GM21515 (cell line): Measurements from ENCODE around the gene MAML1.

Source experiments
- ATAC-seq: cut with Tn5 transposase; IDR thresholded peaks from one replicate; pipeline ENCODE4 v1.9.1; 2021; ENCODE audit not compliant: unreplicated experiment

The MAML1 gene

DNA sequence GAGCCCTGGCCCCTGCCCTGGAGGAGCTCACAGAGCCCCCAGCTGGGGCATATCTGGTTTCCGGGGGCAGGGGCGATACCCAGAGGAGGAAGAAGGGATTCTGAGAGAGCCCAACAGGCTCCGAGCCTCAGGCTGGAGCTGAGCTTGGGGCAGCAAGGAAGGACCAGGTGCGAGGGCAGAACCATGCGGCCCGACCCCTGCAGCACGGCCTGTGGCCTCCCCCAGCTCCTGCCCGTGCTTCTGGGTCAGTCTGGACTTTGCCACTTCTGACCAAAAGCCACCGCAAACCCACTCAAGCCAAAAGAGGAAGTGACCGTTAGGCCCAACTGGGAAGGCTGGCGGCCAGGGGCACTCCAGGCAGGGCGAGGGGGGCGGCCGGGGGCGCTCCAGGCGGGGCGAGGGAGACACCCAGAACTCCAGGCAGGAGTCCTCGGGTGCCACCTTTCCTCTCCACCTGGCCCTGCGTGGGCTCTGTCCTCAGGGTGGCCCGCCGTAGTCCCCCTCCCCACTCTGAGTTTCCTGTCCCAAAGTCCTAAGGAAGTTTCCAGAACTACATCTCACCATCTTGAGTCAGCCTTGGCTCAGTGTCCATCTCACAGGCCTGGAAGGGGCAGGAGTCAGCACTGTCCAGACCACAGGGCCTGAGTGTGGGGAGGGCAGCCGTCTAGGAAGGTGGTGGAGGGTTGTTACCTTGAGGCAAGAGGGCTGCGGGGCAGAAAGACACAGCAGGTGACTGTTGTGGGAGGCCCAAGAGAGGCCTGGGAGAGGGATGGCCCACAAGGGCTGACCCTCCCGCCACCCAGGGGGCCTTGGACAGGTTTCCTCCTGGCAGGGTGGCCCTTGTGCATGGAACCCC lies 60.2 kb downstream of the MAML1 start:
- no peak for ATAC-seq

DNA sequence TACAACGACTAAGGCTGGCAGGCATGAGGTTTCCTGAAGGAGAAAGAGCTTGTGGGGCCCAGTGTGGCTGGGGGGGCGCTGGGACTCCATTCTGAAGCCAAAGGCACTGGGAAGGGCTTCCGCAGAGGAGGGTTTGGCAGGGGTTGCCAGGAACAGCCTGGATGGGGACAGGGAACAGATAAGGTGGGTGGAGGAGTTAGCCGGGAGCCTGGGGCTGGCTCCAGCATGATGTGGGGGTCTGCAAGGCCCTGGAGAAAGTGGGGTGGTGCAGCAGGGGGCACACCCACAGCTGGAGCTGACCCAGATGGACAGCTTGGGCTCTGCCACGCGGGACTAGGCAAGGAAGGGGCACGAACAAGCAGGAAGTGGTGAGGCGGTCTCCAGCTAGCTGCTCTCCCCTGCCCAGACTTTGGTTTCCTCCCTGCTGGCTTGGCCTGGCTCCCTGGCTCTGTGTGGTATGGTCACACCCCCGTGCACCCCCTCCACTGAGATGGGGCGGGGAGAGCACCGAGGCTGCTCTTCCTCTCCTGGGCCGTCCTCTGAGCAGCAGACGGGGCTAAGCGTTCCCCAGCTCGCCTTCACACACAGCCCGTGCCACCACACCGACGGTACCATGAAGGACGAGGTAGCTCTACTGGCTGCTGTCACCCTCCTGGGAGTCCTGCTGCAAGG lies 61.0 kb downstream of the MAML1 start, which contains the start of gene LTC4S:
Gene LTC4S (plus strand): TSS at position 519 of the 672 bp plus-strand sequence. CDS start 95 bp downstream, at position 614.
- no peak for ATAC-seq

DNA sequence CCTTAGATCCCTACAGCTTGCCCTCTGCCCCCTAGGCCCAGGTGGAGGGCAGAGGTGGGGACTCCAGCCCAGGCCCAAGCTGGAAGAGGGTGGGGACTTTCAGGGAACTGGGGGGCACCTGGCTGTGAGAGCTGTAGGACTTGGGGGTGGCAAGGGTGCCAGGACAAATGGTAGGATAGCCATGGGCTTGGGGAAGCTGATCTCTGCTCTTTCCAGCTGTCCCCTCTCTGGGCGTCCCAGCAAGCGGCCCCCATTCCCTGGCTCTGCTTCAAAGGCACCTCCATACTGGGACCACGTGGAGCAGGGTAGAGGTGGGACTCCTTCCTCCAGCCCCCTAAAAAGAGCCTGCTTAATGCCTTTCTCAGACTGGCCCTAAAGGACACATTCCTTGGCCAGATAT lies 61.5 kb downstream of the MAML1 start:
- ATAC-seq = no peak

DNA sequence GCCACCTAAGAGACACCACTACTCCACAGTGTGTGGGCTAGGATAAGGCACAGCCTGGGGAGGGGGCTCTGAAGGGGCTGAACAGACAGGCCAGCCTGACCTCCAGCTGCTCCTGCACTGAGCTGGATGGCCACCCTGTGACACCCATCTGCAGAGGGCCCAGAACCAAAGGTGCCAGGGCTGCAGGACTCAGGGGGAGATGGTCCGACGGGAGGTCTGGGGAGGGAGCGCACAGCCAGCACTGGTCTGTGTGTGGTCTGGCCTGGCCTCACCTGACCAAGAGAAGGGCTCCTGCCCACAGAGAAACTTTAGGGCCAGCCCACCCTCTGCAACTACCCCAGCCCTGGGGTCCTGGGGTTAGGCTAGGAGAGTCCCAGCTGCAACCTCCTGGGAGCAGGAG lies 62.0 kb downstream of the MAML1 start:
- no peak for ATAC-seq

DNA sequence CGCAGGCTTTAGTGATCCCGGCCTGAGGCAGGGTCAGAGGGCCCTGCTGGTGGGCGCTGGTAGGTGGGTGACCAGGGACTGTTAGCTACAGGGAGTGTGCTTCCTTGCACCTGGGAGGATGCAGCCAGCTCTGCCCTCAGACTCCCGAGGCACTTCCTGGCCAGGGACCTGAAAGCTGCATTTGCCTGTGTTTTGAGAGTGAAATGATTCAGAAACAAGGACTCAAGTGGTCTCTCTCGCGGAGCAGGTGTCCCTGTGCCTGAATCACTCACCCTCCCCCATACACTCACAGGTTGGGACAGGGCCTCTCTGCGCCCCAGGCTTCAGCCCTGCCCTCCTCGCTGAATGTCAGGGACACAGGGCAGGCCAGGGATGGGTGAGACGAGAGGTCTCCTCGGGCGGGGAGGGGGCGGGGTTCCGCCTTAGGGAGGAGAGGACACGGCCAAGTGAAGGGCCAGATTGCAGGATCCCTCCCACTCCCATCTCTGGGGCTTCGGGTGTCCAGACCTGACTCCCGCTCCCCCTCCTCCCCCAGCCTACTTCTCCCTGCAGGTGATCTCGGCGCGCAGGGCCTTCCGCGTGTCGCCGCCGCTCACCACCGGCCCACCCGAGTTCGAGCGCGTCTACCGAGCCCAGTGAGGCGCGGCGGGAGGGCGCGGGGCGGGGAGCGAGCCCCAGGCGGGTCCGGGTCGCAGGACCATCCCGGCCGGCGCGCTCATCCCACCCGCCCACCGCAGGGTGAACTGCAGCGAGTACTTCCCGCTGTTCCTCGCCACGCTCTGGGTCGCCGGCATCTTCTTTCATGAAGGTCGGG lies 62.6 kb downstream of the MAML1 start:
- ATAC-seq = peak; percentile 1

DNA sequence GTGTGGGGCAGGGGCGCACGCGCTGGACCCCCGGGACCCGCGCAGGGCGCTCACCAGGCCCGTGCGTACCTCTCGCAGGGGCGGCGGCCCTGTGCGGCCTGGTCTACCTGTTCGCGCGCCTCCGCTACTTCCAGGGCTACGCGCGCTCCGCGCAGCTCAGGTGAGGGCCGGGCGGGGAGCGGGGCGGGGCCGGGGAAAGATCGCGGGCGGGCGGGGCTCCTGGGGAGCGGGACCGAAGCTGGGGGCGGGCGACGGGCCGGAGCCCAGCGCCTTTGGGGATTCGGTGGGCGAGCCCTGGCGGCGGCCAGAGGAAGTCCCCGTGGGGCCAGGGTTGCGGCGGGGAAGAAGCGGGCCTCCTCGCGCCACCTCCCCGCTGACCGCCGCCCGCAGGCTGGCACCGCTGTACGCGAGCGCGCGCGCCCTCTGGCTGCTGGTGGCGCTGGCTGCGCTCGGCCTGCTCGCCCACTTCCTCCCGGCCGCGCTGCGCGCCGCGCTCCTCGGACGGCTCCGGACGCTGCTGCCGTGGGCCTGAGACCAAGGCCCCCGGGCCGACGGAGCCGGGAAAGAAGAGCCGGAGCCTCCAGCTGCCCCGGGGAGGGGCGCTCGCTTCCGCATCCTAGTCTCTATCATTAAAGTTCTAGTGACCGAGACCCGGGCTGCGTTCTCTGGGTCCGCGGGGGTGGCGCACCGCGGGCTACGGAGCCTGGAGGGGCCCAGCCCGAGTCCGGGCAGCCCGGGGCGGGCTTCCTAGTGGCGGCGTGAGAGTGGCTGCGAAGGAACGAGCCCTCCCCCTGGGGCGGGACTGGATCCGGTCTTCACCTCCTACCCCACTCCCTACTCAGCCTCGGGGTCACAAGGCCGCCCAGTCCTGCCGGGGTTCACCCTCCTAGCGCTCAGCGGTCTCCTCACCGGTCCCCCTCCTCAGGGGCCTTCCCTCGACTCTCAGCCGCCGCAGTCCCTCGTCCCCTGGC lies 63.5 kb downstream of the MAML1 start:
- ATAC-seq = peak; percentile 71

DNA sequence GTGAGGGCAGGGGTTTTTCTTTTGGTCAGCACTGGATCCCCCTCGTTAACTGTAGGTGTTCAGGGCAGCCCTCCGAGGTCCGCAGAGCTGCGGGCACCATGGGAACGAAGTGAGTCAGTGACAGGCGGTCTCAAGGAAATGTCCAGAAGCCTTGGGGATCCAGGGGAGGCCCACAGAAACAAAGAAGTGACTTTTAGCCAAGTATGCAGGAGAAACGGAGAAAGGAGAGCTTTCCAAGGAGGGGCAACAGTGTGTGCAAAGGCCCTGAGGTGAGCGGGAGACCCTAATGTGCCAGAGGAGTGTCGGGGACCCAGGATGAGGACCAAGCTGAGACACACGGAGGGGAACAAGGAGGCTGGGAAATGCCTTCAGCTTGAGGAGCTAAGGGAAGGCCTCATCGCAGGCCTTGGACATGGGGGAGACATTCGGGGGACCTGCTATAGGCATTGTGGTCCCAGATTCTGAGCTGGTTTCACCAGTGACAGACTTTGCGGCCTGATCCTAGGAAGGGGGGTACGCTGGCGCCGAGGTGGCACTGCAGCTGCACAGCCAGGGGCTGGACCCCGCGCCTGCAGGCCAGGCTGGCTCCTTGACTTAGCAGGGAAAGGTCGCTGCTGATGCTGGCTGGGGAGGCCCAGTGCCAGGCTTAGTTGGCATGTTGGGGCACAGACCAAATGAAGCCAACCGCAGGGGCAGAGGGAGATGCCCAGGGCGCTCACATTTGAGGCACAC lies 64.4 kb downstream of the MAML1 start:
- no peak for ATAC-seq

DNA sequence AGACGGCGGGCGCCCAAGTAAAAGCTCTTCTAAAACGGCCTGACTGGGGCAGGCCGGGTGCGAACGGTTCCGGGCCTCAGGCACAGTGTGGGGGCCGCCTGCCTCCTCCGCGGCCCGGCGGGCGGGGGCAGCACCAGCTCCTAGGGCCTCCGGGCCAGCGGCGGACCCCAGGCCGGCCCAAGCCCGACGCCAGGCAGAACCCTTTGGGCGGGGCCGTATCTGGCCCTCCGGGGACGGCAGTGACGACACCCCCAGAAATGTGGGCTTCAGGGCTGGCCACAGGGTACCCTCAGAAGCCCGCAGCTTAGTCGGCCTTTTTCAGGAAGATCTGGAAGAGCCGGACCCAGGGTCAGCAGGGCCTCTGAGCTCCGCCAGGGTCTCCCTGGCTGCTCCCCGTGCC lies 65.1 kb downstream of the MAML1 start:
- ATAC-seq = no peak

DNA sequence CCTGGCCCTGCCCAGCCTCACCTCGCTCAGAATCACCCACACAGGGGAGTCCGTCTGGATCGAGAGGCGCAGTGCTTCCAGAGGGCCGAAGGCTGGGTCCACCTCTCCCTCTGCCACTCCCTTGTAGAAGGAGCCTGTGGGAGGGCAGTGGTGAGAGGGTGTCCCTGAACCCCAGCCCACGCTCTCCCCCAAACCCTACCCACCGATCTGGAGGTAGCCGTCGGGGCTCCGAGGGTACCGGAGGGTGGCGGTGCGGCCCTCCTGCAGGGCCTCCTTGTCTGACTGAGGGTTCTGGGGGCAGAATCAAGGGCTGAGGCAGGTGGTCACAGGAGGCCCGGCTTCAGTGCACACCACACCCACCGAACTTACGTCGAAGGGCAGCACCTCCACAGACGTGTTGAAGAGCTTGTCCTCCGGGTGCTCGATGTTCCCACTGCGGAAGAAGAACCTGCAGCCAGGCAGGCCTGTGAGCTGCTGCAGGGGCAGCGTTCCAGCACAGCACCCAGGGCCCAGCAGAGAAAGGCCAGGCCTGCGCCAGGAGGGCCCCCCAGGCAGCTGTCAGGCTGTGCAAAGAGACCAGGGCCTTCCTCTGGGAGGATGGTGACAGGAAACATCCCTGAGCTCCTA lies 65.6 kb downstream of the MAML1 start:
- ATAC-seq = no peak

DNA sequence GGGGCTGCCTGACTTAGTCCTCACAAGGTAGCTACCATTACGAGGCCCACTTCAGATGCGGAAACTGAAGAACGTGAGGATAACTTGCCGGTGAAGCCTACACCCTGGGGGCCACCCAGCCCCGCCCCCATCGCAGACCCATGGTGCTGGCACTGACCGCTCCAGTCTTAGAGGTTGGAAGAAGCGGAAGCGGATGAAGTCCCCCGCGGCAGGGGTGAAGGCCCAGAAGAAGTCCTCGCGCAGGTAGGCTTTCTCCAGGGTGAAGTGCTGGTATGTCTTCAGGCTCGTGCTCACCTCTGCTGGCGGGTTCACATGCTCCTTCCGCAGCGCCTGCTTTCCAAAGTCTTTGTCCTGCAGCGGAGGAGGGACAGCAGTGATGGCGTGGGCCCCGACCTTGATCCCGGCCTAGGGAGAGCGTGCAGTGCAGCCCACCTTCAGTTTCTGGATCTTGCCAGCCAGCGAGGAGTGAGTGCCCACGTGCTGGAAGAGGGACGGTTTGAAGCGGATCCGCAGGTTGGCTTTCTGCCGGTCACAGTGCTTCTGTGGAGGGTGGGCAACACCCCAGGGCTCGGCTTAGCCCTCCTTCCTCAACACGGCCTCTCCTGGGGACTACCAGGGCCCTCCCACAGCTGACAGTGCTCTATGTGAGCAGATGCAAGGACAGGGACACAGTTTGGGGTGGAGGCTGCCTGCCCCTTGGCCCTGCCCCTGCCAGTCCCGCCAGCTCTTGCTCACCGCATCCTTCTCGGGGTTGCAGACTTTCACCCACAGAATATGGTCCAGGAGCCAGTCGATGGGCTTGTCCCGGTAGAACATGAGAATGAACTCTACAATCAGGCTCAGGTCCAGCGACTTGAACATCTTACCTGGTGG lies 66.4 kb downstream of the MAML1 start:
- ATAC-seq = no peak

DNA sequence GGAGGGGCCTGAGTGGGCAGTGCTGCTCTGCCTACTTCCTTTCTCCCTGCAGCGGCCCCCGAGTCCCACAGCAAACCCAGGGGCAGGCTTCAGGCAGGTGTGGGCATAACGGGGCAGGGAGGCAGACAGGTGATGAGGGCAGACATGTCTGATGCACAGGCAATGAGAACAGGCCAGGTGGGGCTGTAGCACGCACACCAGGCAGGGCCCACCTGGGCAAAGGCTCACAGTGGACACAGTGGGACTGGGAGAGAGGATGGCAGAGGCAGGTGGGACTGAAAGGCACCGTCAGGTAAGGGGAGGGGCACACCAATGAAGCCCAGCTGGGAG lies 67.0 kb downstream of the MAML1 start:
- no peak for ATAC-seq

DNA sequence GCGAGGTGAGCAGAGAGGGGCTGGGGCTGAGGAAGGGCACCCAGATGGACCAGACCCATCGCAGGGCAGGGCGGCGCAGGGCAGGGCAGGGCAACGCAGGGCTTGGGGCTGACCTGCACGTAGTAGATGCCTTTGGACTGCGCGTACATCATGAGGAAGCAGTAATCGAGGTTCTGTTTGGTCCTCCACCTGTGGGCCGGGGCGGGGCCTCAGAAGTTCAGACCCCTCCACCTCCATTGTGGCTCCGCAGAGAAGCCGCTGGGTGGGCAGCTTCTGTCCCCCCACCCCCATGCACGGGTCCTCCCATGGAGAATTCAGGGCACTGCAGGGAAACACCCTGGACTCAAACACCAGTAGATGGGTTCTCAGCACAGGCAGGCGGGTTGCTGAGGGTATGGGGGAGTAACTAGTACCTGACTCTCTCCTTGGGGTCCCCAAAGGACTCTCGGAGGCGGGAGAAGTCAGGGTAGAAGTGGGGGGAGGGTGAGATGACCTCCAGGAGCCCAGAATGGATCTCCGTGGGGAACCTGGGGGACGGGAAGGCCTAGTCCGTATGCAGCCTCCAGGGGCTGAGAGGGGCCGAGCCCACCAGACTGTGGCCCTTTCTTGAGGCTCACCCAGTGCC lies 67.6 kb downstream of the MAML1 start:
- ATAC-seq = no peak

DNA sequence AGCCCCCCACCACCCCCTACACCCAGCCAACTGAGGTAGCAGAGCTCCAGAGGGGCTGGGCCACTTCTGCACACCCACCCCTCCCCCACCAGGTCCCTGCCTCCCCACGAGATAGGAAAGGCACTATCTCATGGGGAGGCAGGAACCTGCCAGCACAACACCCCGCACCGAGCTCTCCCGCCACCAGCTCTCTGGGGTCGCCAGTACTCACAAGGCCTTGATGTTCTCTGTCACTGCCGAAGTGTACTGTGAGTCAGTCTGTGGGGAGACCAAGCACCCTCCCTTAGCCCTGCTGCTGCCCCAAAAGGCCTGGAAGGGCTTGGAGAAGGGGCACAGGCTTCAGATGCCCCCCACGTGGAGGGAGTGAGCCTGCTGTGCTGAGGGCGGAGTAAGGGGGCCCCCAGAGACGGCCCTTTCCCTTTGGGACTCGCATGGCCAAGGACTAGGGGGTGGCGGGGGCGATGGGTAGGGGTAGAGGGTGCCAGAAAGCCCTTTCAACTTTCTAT lies 68.1 kb downstream of the MAML1 start:
- ATAC-seq = no peak

DNA sequence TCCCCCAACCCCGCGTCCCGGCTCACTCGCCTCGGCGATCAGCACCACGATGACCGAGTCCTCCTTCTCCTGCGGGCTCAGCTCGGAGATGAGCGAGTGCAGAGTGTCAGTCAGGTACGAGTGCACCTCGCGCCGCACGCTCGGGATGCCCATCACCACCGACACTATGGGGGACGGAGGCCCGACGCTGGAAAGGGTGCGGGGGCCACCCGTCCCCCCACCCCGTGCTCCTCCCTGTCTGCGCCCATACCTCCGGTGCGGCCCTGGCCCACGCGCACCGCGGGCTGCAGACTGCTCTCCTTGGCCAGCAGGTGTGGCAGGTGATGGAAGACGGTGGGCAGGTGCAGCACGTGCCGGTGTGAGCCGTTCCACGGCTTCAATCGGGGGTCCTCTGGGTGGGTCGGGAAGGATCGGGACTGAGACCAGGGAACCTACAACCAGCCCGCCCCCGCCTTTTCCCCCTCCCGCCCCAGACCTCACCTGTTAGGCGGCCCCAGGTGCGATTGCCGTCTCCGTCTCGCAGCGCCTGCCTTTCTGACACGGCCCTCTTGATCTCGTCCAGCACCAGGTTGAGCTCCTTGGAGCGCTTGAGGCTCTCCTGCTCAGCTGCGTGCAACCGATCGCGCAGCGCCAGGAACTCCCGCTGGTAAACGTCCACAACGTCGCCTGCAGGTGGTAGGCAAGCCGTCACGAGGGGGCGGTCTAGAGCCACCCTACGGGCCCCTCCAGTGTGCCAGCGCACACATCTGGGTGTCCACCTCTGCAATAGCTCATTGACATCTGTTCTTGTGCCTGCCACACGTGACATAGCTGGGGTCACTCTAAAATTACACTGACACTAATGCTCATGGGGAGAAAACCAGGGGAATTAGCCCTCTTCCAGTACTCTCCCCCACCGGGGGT lies 68.9 kb downstream of the MAML1 start:
- ATAC-seq = no peak

DNA sequence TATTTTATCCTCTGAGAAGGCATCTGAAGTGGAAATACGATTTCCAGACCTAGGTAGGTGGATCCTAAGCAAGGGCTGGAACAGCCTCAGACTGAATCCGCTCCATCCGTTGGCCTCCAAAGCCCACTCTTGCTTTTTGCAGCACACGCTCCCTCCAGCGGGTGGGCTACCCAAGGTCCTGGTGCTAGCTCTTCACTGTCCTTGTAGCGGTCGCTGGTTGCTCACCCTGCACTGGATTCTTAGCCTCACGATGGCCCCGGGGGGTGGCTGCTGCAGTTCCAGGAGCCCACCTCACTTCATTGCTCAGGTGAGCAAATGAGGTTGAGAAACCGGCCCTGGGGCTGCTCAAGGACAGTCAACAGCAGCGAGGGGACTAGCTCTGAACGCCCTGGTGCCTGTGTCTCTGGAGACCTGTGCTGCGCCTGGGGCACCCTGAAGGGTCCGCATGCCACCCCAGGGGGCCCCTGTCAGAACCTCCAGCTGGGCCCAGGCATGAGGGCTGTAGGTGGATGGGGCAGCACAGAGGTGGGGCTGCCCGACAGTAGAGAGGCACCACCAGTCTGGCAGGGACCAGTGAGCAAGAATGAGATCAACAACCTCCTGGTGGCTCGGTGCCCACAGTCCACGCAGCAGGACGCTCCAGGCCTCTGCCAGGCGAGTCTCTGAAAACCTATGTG lies 69.7 kb downstream of the MAML1 start:
- ATAC-seq = no peak

DNA sequence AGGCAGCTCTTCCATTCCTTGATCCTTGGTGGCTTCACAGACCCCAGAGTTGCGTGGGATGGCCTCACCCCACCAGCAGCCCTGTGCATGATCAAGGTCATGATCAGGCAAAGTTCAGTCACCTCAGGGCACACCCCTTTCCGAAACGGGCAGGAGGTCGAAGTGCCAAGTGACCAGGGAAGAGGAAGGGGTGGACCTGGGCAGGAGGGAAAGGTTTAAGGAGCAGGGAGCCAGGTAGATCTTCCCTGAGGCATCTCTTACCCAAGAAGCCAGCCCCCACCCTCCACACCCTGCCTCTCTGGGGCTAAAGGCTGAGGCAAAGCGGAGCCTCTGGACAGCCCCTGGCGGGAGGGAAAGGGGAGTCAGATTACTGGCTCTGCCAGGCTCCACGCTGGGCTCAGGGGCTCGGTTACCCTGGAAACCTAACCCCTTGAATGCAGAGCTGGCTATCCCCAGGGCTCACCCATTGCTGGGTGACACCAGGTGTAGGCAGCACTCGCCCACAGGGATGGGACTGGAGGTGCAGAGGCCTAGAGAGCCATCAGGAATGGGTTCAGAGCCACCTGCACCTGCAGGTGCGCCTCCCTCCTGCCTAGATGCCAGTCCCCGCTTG lies 70.4 kb downstream of the MAML1 start:
- no peak for ATAC-seq
